GM13977 (cell line): ENCODE results near the gene IPMK.

Experiments used
- DNase-seq: peaks from one replicate; pipeline ENCODE4 v3.0.0; 2012; ENCODE audit warnings: low spot score
- in situ Hi-C: fragments of 300-500 bp; cut with MboI; formaldehyde crosslinking; loops from one replicate; pipeline ENCODE4 v1.12.0; 2022; ENCODE audit warnings: low sequenced_read_pairs, low pct_unique_long_range_greater_than_20kb, mixed read lengths, inconsistent platforms; ENCODE audit not compliant: unreplicated experiment
- TF ChIP-seq, protein P1 (sequence below): IDR thresholded peaks from 2 replicates; pipeline ENCODE4 v1.5.1; 2012; ENCODE audit warnings: mild to moderate bottlenecking, control low read depth; ENCODE audit not compliant: insufficient read depth; ENCODE audit errors: extremely low read depth, missing control alignments

IPMK gene

DNA sequence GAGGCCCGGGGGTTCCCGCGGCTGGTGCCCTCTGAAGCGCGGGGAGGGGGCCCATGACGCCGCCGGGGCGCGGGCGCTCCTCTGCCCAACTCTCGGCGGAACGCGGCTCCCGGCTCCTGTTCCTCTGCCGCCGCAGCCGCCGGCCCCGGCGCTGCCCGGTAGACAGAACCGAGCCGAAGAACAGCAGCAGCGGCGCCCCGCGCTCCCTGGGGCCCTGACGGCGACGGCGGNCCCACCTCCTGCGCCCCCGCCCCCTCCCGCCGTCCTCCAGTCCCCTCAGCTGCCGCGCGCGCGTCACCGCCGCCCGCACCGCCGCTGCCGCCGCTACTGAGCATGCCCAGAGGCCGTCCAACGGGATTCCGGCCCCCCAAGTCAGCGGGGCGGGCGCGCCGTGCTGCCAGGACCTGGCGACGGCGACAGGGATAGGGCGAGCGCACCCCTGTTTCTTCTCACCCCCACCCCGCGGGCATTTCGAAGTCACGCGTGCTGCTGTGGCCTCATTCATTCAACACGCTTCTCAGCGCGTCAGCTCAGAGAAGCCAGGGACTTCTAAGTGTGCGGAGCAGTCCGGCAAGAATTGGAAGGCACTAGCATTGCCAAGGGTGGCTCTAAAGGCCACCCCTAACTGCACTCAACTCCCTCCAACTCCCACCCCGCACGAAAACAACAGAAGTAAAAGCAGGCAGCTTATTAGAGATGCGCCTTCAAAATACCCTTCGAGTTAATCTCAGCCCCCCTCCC, at the start of gene IPMK:
Gene IPMK, minus strand, starts transcription at position 182 of the 741 bp plus-strand sequence. CDS start 283 bp downstream, outside the sequence.
- in situ Hi-C loops: no loop called here
- DNase-seq: peak; percentile 85
- TF ChIP-seq, protein P1, sequence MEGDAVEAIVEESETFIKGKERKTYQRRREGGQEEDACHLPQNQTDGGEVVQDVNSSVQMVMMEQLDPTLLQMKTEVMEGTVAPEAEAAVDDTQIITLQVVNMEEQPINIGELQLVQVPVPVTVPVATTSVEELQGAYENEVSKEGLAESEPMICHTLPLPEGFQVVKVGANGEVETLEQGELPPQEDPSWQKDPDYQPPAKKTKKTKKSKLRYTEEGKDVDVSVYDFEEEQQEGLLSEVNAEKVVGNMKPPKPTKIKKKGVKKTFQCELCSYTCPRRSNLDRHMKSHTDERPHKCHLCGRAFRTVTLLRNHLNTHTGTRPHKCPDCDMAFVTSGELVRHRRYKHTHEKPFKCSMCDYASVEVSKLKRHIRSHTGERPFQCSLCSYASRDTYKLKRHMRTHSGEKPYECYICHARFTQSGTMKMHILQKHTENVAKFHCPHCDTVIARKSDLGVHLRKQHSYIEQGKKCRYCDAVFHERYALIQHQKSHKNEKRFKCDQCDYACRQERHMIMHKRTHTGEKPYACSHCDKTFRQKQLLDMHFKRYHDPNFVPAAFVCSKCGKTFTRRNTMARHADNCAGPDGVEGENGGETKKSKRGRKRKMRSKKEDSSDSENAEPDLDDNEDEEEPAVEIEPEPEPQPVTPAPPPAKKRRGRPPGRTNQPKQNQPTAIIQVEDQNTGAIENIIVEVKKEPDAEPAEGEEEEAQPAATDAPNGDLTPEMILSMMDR: no peak

DNA sequence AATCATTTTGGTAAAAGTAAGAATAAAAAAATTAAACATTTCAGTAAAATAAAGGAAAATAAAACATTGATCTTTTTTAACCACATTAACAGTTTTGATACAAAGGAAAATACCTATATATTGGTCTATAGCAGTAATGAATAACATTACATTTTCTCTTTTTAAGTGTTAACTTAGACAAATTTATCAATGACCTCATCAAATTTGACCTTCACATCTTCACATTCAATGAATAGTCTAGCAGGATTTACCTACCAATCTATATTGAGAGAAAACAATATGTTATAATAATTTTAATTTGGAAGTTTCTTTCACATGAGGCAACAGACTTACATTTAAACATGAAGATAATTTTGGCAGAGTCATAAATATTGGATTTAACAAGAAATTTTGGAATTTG, 49.2 kb upstream of the IPMK start:
- DNase-seq: no peak
- TF ChIP-seq, protein P1: no peak
- in situ Hi-C loops: no loop called here

- DNase-seq: no peak
Observed at GRCh38 chr10:58311026-58311425, 43.3 kb upstream of the IPMK start.

DNA sequence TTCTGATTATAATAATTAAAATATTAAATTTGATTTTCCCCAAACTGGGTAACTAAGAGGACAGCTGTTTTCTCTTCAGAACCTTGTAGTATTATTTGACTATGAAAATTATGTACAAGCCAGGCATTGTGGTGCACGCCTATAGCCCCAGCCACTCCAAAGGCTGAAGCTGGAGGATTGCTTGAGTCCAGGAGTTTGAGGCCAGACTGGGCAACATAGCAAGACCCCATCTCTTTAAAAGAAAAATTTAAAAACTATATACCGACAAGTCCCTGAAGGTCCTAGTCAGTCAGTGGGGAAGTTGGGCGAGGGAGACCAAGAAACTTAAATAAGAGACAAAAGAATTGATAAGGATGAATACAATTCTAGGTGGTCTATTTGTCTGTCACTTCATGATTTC, 40.0 kb upstream of the IPMK start:
- in situ Hi-C loops: no loop called here

More at GRCh38 chr10:58311026-58311425, 43.3 kb upstream of the IPMK start:
- TF ChIP-seq, protein P1: no peak
- in situ Hi-C loops: no loop called here

GRCh38 chr10:58305821-58306220, 38.1 kb upstream of the IPMK start:
- no peak for DNase-seq
- TF ChIP-seq, protein P1: no peak
- in situ Hi-C loops: no loop called here

More for the DNA sequence above, 40.0 kb upstream of the IPMK start:
- DNase-seq: no peak
- TF ChIP-seq, protein P1: no peak

- no peak for DNase-seq
- TF ChIP-seq, protein P1: no peak
- in situ Hi-C loops: no loop called here
Observed at GRCh38 chr10:58304099-58304633, 36.5 kb upstream of the IPMK start.
